H1 (cell line): ENCODE measurements around the gene NHS.

ENCODE experiments used
- FOSL1 ChIP-seq: IDR thresholded peaks from 2 replicates; pipeline ENCODE4 v1.6.1; 2011; ENCODE audit warnings: mild to moderate bottlenecking, low read depth, low read length, moderate library complexity; ENCODE audit not compliant: insufficient read depth
- KDM4A ChIP-seq: IDR thresholded peaks from one replicate; pipeline ENCODE4 v1.7.1; 2012; ENCODE audit warnings: low read depth, mild to moderate bottlenecking, moderate library complexity, low read length, inconsistent platforms; ENCODE audit not compliant: severe bottlenecking
- POLR2A ChIP-seq, 2 experiments: IDR thresholded peaks; 1 replicate in 1 of 2; 2 replicates in 1 of 2; pipeline ENCODE4 v1.6.1; 2011; ENCODE audit warnings: low read depth in 2 of 2, low read length in 2 of 2, mild to moderate bottlenecking in 2 of 2; ENCODE audit errors: control extremely low read depth in 1 of 2

DNA sequence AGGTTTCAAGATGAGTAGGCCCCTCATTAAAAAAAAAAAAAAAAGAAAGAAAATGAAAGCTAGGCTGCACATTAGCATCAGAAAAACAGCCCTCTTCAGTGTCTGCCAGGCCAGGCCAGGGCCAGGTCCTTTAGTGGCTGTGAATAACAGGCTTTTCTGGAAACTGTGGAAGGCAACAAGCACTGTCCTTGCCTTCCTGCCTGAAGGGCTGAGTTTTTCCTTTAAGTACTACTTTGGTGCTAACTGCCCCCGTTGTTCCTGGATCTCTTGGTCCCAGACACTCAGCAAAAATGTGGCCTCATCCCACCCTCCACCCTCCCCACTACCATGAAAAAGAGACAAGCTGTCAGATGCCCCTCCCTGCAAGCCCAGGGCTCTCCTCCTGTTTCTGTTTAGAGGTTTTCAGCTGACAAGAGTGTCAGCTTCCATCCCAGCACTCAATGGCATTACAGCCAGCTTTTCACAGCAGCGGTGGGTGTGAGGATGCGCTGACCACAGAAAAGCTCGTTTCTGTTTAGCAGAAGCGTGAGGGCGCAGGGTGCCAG, 174.2 kb downstream of the NHS start:
- no peak for TF ChIP-seq FOSL1
- no peak for TF ChIP-seq POLR2A (IDR thresholded peaks at IDR 0.05; ENCODE audit: control extremely low read depth in 1 of 2, low read depth in 2 of 2, low read length in 2 of 2)
- no peak for TF ChIP-seq KDM4A
